HepG2 (cell line): Measurements from ENCODE around the gene DPYD. TPM values are rescaled to one million over a fixed set of nuclear protein-coding genes. Genes with fewer than 3 reads are reported as not detected.

Experiments
- ATAC-seq: fragments of 200-7000 bp; cut with Tn5 transposase; 3 replicates; pipeline ENCODE4 v1.9.1; 2020; ENCODE audit warnings: mild to moderate bottlenecking, moderate library complexity
- BruUV-seq: library from RNA; stranded (reverse); fragments of 400-500 nt; replicated peaks from 2 replicates; lab custom pipeline; 2021; lab: Mats Ljungman, UMichigan
- CTCF ChIA-PET: fragments of 300-600 bp; formaldehyde crosslinking; extraction: SDS; loops from one replicate; lab custom pipeline; 2021; ENCODE audit warnings: low total read pairs, inconsistent platforms, low intra/inter-chr PET ratio; lab: Yijun Ruan, JAX
- POLR2A ChIA-PET: fragments of 350-600 bp; sonication (Branson Sonifier 250); formaldehyde crosslinking; loops from one replicate; lab custom pipeline; 2020; ENCODE audit warnings: antibody characterized with exemption, inconsistent platforms; lab: Yijun Ruan, JAX
- DNase-seq: peaks from one replicate; pipeline ENCODE4 v3.0.0-alpha.2; 2015; ENCODE audit warnings: low spot score
- FAIRE-seq: peaks from 3 replicates; lab custom pipeline; 2011; peaks lifted over from hg19 to GRCh38; lab: Jason Lieb, UNC
- H2AFZ ChIP-seq: one replicate; pipeline ENCODE4 v1.6.1; 2011; ENCODE audit warnings: low read length, inconsistent platforms
- H3K27ac ChIP-seq: fragments of 300-600 bp; 3 replicates; pipeline ENCODE4 v1.8.0; 2011; ENCODE audit warnings: mixed run types, mild to moderate bottlenecking, mixed read lengths, low read length, inconsistent platforms; ENCODE audit not compliant: insufficient read depth; ENCODE audit errors: extremely low read length
- H3K27me3 ChIP-seq, 2 experiments: fragments of 200-600 bp in 1 of 2; 2 replicates in 1 of 2; 3 replicates in 1 of 2; pipeline versions ENCODE4 v1.6.0 to v1.8.0; 2011; ENCODE audit warnings: low read length in 2 of 2, mild to moderate bottlenecking in 2 of 2, moderate library complexity in 2 of 2, inconsistent platforms in 1 of 2; ENCODE audit not compliant: insufficient read depth in 2 of 2, control insufficient read depth in 1 of 2
- H3K36me3 ChIP-seq, 2 experiments: fragments of 200-600 bp in 1 of 2; replicated peaks in 1 of 2; 2 replicates in 1 of 2; 3 replicates in 1 of 2; pipeline versions ENCODE4 v1.5.1 to v1.8.0; 2011; ENCODE audit warnings: low read length in 2 of 2, inconsistent platforms in 1 of 2; ENCODE audit not compliant: insufficient read depth in 2 of 2, control insufficient read depth in 1 of 2
- H3K4me1 ChIP-seq: 2 replicates; pipeline ENCODE4 v1.5.1; 2012; ENCODE audit warnings: low read length, inconsistent platforms; ENCODE audit not compliant: insufficient read depth
- H3K4me2 ChIP-seq: 2 replicates; pipeline ENCODE4 v1.6.0; 2011; ENCODE audit warnings: low read depth, low read length, inconsistent platforms
- H3K4me3 ChIP-seq, 3 experiments: fragments of 200-600 bp in 1 of 3; sonication (generic), shearing (Covaris generic) in 1 of 3; replicated peaks in 1 of 3; 2 replicates each; pipeline ENCODE4 v1.5.1; 2011 to 2016; ENCODE audit warnings: low read length in 3 of 3, inconsistent platforms in 2 of 3, low read depth in 2 of 3, mild to moderate bottlenecking in 2 of 3, control low read depth in 1 of 3, mixed read lengths in 1 of 3; ENCODE audit not compliant: insufficient read depth in 1 of 3
- H3K79me2 ChIP-seq: one replicate; pipeline ENCODE4 v1.6.1; 2011; ENCODE audit warnings: low read length, inconsistent platforms; ENCODE audit not compliant: insufficient read depth
- H3K9ac ChIP-seq: 2 replicates; pipeline ENCODE4 v1.6.0; 2011; ENCODE audit warnings: mild to moderate bottlenecking, low read depth, low read length, inconsistent platforms; ENCODE audit not compliant: insufficient read depth
- H3K9me3 ChIP-seq: 2 replicates; pipeline ENCODE4 v1.5.1; 2012; ENCODE audit warnings: mild to moderate bottlenecking, low read length
- H4K20me1 ChIP-seq: 2 replicates; pipeline ENCODE4 v1.6.0; 2011; ENCODE audit warnings: inconsistent platforms, mild to moderate bottlenecking, low read length, moderate library complexity; ENCODE audit not compliant: insufficient read depth
- ADNP ChIP-seq: sonication (generic); formaldehyde crosslinking; IDR thresholded peaks from 2 replicates; pipeline ENCODE4 v1.4.0; 2020; ENCODE audit warnings: missing genetic modification reagents
- ARID5B ChIP-seq: IDR thresholded peaks from 2 replicates; pipeline ENCODE4 v1.4.0; 2020; ENCODE audit warnings: mild to moderate bottlenecking, missing genetic modification reagents
- ASH2L ChIP-seq: fragments of 300-600, 200-600 bp; sonication (generic); IDR thresholded peaks from 2 replicates; pipeline ENCODE4 v1.7.0; 2017; ENCODE audit warnings: low read depth, mild to moderate bottlenecking, moderate library complexity, mixed read lengths, low read length; ENCODE audit not compliant: insufficient read length
- CEBPB ChIP-seq: IDR thresholded peaks from 2 replicates; pipeline ENCODE4 v1.6.1; 2011; ENCODE audit warnings: low read depth, low read length, improper control_type of control experiment, borderline replicate concordance
- CEBPG ChIP-seq: IDR thresholded peaks from 2 replicates; pipeline ENCODE4 v1.6.1; 2016
- CENPT ChIP-seq: sonication (generic); formaldehyde crosslinking; IDR thresholded peaks from 2 replicates; pipeline ENCODE4 v1.8.0; 2022; ENCODE audit warnings: low read depth, mild to moderate bottlenecking, moderate library complexity, missing genetic modification reagents
- ELF3 ChIP-seq: IDR thresholded peaks from 2 replicates; pipeline ENCODE4 v1.6.1; 2016; ENCODE audit warnings: missing genetic modification reagents, missing compliant biosample characterization
- EP300 ChIP-seq, 3 experiments: sonication (generic) in 1 of 3; formaldehyde crosslinking in 1 of 3; IDR thresholded peaks; 2 replicates each; pipeline versions ENCODE4 v1.5.1 to v1.6.1; 2011 to 2020; ENCODE audit warnings: low read depth in 2 of 3, low read length in 2 of 3, borderline replicate concordance in 1 of 3, improper control_type of control experiment in 1 of 3, mild to moderate bottlenecking in 1 of 3, missing genetic modification reagents in 1 of 3, moderate library complexity in 1 of 3
- FOXP1 ChIP-seq, 2 experiments: fragments of 450-650 bp in 1 of 2; IDR thresholded peaks; 2 replicates each; pipeline ENCODE4 v1.6.1; 2017 to 2018; ENCODE audit warnings: antibody characterized with exemption in 1 of 2
- GABPA ChIP-seq, 2 experiments: IDR thresholded peaks; 2 replicates each; pipeline ENCODE4 v1.6.1; 2011 to 2016; ENCODE audit warnings: low read depth in 2 of 2, low read length in 1 of 2, missing biosample characterization in 1 of 2, missing genetic modification characterization in 1 of 2
- HMG20A ChIP-seq: IDR thresholded peaks from 2 replicates; pipeline ENCODE4 v1.6.1; 2016; ENCODE audit warnings: borderline replicate concordance
- PBX2 ChIP-seq: IDR thresholded peaks from 2 replicates; pipeline ENCODE4 v1.6.1; 2016; ENCODE audit warnings: control low read depth
- RCOR2 ChIP-seq: IDR thresholded peaks from 2 replicates; pipeline ENCODE4 v1.6.1; 2016; ENCODE audit warnings: missing biosample characterization, missing genetic modification reagents
- SNAPC5 ChIP-seq: sonication (generic); formaldehyde crosslinking; IDR thresholded peaks from 2 replicates; pipeline ENCODE4 v1.8.1; 2023; ENCODE audit warnings: mild to moderate bottlenecking, missing genetic modification reagents, borderline replicate concordance
- WGBS: methylation state at CpG from one replicate; pipeline ENCODE4 v1.1.6; 2017; ENCODE audit warnings: low lambda C conversion rate; 5-methylcytosine and 5-hydroxymethylcytosine counted together
- in situ Hi-C: cut with HindIII; loops from 2 replicates; pipeline ENCODE4 v1.10.0; 2017; ENCODE audit warnings: low pct_unique_long_range_greater_than_20kb; ENCODE audit not compliant: extremely low pct_ligation_motif_present
- intact Hi-C: fragments of 100-400 bp; cut with micrococcal nuclease; formaldehyde crosslinking; loops from one replicate; pipeline ENCODE4 v1.10.0; 2022; ENCODE audit not compliant: unreplicated experiment
- polyA plus RNA-seq, 8 experiments: library from polyadenylated mRNA; depleted of rRNA in 3 of 8; stranded (reverse) in 7 of 8; unstranded in 1 of 8; fragments of >200 nt; fragmentation: Illumina TruSeq in 4 of 8; extraction: Trizol in 4 of 8; gene quantifications; 2 replicates each; pipeline versions ENCODE4 v1.2.1 to v1.2.3, GENCODE V29; 2011 to 2016; ENCODE audit warnings: low read depth in 4 of 8, missing spikeins in 1 of 8, mixed read lengths in 1 of 8; ENCODE audit not compliant: insufficient read depth in 1 of 8
- total RNA-seq, 5 experiments: library from RNA; depleted of rRNA; stranded (reverse); fragments of >200 nt; fragmentation: Illumina TruSeq; extraction: Trizol; gene quantifications; 2 replicates each; pipeline ENCODE4 v1.2.3, GENCODE V29; 2016; ENCODE audit warnings: low read depth in 1 of 5
- TF ChIP-seq, protein P1 (sequence below): IDR thresholded peaks from 2 replicates; pipeline ENCODE4 v1.6.1; 2016; ENCODE audit warnings: low read depth
- TF ChIP-seq, protein P2 (sequence below): sonication (generic); formaldehyde crosslinking; IDR thresholded peaks from 2 replicates; pipeline ENCODE4 v1.5.1; 2020; ENCODE audit warnings: missing genetic modification reagents, mild to moderate bottlenecking, borderline replicate concordance

DPYD gene
- total and polyA plus RNA-seq, 2 of the 13 experiments (the other 11 are each of a cell fraction or from before 2014, with no cell fraction given), result 1.3 to 3.4 TPM

DNA sequence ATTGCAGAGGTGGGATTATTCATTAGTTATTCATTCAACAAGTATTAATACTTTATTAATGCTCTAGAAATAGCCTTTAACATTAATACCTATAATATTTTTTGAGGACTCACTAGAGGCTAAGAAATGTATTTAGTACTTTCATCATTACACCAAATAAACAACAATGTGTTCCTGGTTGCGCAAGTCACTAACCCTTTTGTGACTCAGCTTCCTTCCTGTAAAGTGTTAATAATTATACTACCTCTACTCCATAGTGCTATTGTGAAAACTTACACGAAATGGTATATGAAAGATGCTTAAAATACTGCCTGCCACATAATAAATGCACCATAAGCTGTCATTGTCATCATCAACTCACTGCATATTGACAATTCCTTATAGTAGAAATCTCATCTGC lies 431.0 kb downstream of the DPYD start:
- CTCF ChIA-PET, result no interaction called here
- no peak overlapping the region for H3K9ac ChIP-seq
- 51% methylated on average over 2 of the region's 2 CpGs for WGBS

More for the DNA sequence above, 431.0 kb downstream of the DPYD start:
- Histone ChIP-seq H3K4me3 (no peak overlapping the region), H4K20me1 (no peaks in the 10 kb centered on the region), H3K36me3 (no peaks in the 10 kb centered on the region), H3K9me3 (peaks cover 18% of the 10 kb centered on the region), H3K4me1 (no peaks in the 10 kb centered on the region), H3K79me2 (no peaks in the 10 kb centered on the region), H2AFZ (no peak overlapping the region), H3K27me3 (no peaks in the 10 kb centered on the region), H3K4me2 (no peak overlapping the region), H3K27ac (no peak overlapping the region)
- in situ Hi-C loops (no loop called here), intact Hi-C loops (no loop called here)
- POLR2A ChIA-PET, result no interaction called here
- BruUV-seq, result no TSS peak
- ATAC-seq (no peak), FAIRE-seq (no peak), DNase-seq (peak; percentile 1)
- TF ChIP-seq PBX2, result no peak
- TF ChIP-seq CEBPB, result peak; percentile 89
- TF ChIP-seq CEBPG (CRISPR knock-in tag), result peak; percentile 31; the same call in 1 of the 2 replicates
- TF ChIP-seq HMG20A (CRISPR knock-in tag), result peak; percentile 54; the same call in 1 of the 2 replicates
- no peak for TF ChIP-seq RCOR2
- TF ChIP-seq ARID5B (CRISPR knock-in tag), result 0 out of 2 replicates have a peak, but pooled peaks have one; percentile 12
- TF ChIP-seq GABPA (IDR thresholded peaks at IDR 0.05; ENCODE audit: low read depth, low read length), result no peak
- peak; percentile 11; the same call in 1 of the 2 replicates for TF ChIP-seq GABPA (CRISPR knock-in tag; IDR thresholded peaks at IDR 0.05; ENCODE audit: low read depth)
- no peak for TF ChIP-seq ADNP (CRISPR knock-in tag)
- no peak for TF ChIP-seq ASH2L
- no peak for TF ChIP-seq FOXP1 (IDR thresholded peaks at IDR 0.05)
- peak; percentile 15; the same call in 1 of the 2 replicates for TF ChIP-seq FOXP1 (CRISPR knock-in tag; IDR thresholded peaks at IDR 0.05)
- peak in 1 of 2 experiments; percentile 40; a peak in 1 of 4 replicates for TF ChIP-seq EP300 (IDR thresholded peaks at IDR 0.05; ENCODE audit: low read depth in 2 of 2, low read length in 2 of 2)
- TF ChIP-seq EP300 (CRISPR knock-in tag; IDR thresholded peaks at IDR 0.05; ENCODE audit: borderline replicate concordance), result no peak
- TF ChIP-seq, protein P1, sequence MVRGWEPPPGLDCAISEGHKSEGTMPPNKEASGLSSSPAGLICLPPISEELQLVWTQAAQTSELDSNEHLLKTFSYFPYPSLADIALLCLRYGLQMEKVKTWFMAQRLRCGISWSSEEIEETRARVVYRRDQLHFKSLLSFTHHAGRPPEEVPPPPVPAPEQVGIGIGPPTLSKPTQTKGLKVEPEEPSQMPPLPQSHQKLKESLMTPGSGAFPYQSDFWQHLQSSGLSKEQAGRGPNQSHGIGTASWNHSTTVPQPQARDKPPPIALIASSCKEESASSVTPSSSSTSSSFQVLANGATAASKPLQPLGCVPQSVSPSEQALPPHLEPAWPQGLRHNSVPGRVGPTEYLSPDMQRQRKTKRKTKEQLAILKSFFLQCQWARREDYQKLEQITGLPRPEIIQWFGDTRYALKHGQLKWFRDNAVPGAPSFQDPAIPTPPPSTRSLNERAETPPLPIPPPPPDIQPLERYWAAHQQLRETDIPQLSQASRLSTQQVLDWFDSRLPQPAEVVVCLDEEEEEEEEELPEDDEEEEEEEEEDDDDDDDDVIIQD, result peak; percentile 61; the same call in 1 of the 2 replicates
- TF ChIP-seq CENPT (CRISPR knock-in tag), result no peak
- 0 out of 2 replicates have a peak, but pooled peaks have one; percentile 18 for TF ChIP-seq ELF3
- TF ChIP-seq, protein P2, sequence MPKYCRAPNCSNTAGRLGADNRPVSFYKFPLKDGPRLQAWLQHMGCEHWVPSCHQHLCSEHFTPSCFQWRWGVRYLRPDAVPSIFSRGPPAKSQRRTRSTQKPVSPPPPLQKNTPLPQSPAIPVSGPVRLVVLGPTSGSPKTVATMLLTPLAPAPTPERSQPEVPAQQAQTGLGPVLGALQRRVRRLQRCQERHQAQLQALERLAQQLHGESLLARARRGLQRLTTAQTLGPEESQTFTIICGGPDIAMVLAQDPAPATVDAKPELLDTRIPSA (CRISPR knock-in tag), result no peak
- TF ChIP-seq SNAPC5 (CRISPR knock-in tag), result no peak
